HG03354 (cell line): ENCODE measurements around the gene RAC2.
A peak's percentile ranks its signal among the peaks of the same experiment; 100 is the strongest.
"Not testable (repeated sequence)": the region's sequence is repeated elsewhere in the genome, so short reads cannot be mapped to it uniquely, and the experiment has no call there.

Experiments
- ATAC-seq: cut with Tn5 transposase; IDR thresholded peaks from one replicate; pipeline ENCODE4 v1.9.1; 2021; ENCODE audit warnings: mild to moderate bottlenecking; ENCODE audit not compliant: unreplicated experiment, poor library complexity, severe bottlenecking

Gene RAC2

DNA sequence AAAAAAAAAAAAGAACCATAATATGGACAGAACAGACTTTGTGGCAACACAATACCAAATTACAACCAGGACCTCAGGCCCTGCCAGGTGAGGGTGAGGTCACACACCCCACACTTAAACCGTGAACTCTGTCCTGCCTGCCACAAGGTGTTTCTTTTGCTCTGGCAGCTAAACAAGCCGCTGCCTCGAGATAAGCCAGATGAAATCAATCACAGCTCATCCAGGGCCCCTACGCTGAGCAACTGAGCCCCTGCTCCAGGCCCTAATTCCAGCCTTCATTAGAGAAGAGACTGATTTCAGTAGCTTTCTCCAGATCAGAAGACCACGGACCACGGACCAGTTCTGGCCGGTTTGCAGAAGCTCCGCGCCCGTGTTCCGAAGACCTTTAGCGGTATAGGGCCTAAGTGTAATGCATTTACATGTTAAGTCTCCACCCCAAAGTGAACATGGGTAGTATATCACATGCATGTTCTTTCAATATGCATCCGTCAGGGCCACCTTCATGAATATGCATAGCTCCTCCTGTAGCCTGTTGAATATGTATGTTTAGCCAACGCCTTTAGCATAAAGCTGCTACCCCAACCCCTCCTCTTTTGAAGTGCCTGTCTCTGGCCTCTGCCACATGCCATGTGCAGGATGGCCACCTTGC, 14.8 kb upstream of the RAC2 start:
- ATAC-seq: no peak

DNA sequence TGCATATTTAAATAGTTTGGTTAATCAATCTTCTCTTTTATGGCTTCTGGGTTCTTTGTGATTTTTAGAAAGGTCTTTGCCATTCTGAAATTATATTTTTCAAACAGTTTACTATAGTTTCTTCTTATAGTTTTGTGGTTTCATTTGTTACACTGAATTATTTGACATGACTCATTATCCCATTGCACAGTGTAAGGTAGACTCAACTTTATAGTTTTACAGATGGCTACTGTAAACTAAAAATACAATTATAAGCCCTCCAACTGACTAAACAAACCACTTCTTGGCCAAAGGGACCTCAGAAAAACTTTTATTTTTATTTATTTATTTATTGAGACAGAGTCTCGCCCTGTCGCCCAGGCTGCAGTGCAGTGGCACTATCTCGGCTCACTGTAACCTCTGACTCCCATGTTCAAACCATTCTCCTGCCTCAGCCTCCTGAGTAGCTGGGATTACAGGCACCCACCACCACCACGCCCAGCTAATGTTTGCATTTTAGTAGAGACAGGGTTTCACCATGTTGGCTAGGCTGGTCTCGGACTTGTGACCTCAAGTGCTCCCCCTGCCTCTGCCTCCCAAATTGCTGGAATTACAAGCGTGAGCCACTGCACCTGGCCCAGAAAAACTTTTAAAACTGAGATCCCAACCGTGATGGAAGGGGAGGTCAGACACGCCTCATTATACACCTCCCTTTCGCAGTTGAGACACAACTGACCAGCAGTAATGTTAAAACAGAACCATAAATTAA, 14.1 kb upstream of the RAC2 start:
- no peak for ATAC-seq

DNA sequence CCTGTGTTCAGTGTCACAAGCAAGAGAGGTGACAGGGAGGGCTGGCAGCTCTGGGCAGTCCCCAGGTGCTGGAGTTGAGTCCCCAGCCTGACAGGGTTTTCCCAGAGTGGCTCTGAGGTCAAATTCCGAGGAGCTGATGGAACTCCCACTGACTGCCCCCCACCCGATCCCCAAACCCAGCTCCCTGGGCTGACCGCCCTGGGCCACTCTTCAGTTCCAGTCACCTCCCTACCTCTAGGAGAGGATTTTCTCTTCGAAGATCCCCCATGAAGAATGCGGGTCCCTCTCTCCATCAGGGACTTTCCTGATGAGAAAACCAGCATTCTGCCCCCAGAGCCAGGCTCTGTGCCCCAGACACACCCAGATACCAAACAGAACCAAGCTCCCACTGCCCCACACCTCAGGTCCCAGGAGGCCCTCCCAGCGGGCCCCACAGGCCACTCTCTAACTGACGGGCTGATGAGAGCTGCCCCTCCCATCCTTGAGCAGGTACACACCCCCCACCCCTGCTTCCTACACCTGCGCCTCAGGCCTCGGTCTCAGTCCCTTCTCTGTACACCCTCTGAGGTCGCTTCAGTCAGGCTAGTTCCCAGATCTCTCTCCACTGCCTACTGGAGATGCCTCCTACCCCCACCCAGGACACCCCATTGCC, 12.1 kb upstream of the RAC2 start:
- ATAC-seq: no peak

- ATAC-seq: no peak
Measured at GRCh38 chr22:37255558-37256006, 11.5 kb upstream of the RAC2 start.

- no peak for ATAC-seq
Measured at GRCh38 chr22:37254867-37255233, 10.8 kb upstream of the RAC2 start.

- no peak for ATAC-seq
Measured at GRCh38 chr22:37254209-37254866, 10.3 kb upstream of the RAC2 start.

DNA sequence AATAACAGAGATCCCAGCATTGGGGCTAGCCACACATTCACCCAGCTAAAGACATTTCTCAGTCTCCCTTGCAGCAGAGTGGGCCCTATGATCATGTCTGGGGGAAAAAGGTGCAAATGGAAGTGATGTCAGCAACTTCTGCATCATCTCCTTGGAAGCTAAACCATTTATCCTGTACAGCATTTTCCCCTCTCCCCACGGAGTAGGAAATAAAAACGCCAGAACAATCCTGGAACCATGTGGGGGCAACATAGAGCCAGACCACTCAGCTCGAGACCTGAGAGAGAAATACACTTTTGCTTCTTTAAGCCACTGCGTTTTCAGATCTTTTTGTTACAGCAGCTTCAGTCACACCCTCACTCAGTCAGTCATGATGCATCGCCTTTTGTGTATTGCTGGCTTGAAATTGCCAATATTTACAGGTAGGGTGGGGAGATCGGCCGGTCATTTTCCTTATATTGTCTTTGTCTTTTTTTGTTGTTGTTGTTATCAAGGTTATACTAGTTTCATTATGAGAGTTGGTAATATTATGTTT, 9.1 kb upstream of the RAC2 start:
- no peak for ATAC-seq

DNA sequence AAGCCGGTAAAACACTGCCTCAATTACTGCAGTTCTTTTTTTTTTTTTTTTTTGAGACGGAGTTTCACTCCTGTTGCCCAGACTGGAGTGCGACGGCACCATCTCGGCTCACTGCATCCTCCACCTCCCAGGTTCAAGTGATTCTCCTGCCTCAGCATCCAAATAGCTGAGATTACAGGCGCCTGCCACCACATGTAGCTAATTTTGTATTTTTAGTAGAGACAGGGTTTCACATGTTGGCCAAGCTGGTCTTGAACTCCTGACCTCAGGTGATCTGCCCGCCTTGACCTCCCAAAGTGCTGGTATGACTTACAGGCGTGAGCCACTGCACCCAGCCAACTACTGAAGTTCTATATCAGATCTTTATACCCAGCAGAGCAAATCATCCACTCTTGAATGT, 7.8 kb upstream of the RAC2 start:
- ATAC-seq: not testable (repeated sequence)

GRCh38 chr22:37249986-37250385, 5.9 kb upstream of the RAC2 start:
- no peak for ATAC-seq

DNA sequence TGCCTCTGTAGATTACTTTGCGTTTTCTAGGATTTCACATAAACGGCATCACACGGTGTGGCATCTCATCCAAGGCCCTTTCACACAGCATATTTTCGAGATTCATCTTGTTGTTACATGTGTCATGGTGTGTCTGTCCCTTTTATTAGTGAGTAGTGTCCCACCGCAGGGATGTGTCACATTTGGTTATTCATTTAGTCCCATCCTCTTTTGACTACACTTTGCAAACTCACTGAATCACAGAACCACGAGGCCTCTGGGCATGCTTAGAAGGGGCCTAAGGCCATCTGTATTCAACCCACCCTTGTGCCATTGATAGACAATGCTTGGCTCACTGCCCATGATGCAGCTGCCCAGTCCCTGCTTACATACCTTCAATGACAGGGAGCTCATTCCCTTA, 4.2 kb upstream of the RAC2 start:
- no peak for ATAC-seq

DNA sequence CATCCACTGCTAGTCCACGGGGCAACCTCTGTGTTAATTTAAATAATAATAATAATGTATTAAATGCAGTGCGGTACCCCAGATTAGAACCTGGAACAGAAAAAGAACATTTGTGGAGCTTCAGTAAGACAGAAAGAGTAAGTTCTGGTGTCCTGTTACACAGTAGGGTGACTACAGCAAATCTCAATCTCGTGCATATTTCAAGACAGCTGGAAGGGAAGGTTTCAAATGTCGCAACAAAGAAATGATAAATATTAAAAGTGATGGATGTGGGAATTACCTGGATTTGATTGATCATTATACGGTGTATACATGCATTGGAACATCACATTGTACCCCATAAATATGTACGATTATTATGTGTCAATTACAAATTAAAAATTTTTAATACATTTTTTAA, 1.7 kb upstream of the RAC2 start:
- ATAC-seq: no peak

DNA sequence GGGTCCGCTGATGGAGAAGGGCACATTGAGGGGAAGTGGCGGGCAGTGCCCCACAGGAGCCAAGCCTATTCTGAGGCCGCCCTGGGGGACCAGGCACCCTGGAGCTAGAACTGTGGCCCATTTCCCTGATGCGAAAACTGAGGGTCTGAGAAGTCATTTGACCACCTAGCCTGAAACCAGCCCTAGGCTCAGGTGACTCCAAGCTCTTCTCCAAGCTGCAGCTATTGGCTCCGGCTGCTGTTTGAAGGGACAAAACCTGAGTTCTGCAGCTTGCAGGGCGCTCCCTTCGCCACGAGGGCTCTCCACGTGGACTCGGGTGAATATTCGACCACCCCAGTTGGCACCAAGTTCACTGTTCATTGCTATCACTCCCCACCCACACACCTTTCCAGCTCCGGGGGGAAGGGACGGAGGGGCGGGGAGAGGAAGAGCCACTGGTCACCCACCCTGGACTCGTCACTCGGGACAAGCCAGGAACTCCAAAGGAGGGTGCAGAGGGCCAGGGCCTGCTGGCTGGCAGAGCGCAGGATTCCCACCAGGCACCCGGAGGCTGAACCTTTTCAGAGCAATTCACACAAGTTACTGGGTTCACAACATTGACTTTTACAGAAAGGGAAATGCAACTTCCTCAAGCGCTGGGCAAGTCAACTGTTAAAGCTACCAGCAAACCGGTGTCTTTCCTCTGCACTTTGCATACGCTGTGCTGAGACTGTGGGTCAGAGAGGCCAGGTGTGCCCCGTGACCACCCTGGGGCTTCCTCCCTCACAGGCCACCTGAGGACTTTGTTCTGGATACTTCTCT, 1.1 kb upstream of the RAC2 start:
- ATAC-seq: peak; percentile 40

DNA sequence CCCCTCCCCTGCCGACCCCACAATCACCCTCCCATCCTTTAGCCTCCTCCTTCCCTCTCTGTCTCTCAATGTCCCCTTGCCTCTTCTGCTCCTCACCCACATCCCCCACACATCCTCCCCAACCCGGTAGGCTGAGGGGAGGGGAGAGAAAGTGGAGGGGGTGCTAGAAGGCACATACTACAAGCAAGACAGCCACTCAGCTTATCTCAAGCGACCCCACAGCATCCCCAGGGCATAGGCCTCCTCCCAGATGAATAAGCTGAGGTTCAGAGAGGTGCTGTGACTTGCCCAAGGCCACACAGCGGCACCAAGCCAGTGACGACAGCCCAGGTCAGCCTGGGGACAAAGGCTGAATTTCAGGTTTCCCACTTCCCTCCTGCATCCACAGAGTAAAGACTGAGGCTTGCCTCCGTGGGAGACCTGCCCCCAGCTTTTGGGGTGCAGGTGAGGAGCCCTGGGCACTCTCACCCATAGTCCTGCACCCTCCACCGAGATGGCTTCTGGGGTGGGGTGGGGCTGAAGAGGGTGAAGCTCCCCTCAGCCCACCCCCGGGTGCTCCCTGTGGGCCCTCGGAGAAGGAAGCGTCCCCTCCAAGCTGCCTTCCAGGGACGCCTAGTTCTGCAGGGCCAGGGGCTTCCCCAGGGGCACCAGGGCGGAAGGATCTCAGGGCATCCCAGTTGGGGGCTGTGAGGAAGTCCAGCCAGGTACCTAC, 511 bp downstream of the RAC2 start:
- peak; percentile 8 for ATAC-seq

DNA sequence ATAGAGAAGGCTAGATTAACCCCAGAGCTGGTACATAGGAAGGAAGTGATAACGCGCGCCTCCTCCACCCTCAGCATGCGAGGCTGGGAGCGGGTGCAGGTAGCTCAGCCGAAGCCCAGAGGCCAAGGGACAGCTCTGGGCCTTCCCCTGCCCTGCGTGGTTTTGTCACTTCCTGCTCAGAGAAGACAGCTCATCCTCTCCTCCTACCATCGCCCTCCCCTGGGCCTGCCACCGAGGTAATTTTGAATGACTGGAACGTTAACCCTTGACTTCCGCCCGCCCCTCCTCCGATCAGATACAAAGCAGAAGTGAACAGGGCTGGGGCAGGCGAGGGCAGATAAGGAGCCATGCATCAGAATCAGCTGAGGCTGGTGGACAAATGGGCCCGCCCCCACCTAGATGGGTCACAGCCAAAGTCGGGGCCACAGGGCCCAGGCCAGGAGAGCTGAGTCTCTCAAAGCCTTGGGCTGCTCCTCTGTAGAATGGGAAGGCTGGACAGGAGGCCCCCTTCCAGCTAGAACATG, 1.6 kb downstream of the RAC2 start:
- peak; percentile 55 for ATAC-seq

- ATAC-seq: no peak
Measured at GRCh38 chr22:37241351-37242142, 2.5 kb downstream of the RAC2 start.

- no peak for ATAC-seq
Measured at GRCh38 chr22:37240941-37241320, 3.1 kb downstream of the RAC2 start.

DNA sequence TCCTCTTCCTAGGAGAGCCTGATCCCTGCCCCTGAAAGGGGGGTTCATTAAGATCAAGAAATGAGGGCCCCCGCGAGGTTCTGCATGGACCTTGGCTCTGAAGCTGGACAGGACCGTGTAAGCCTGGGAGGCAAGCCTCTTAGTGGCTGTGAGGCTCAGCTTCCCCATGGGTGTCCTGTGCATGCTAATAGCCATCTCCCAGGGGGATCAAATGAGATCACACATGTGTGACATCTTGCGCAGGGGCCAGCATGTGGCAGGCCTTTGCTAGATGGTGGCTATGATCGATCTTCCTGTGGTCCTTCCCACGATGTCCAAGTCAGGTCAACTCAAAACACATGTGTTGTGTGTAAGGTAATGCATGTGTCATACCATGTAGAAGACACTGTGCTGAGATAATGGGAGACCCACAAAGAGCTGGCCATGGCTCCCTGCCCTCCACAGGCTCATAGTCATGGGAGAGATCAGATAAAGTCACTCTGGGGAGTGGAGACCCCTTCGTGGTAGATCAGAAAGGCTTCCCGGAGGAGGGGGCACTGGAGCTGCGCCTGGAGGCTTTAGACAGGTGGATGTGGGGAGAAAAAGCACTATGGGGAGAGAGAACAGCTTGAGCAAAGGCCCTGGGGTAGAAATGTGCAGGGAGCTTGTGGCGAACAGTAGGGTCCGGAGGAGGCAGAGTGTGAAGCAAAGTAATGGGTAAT, 3.7 kb downstream of the RAC2 start:
- ATAC-seq: no peak
